Stimulated activated CD8-positive, alpha-beta memory T cell treated with anti-CD3 and anti-CD28 coated beads, Interleukin-7, amount 100 ng/mL, for 24 hours (primary cell): ENCODE data around the gene MBNL1.

ENCODE experiments used
- DNase-seq: peaks from one replicate; pipeline ENCODE4 v3.0.0-alpha.2; 2020; ENCODE audit warnings: low read depth

Gene MBNL1

GRCh38 chr3:152298393-152299248 is 29.9 kb downstream of the MBNL1 start:
- no peak for DNase-seq

DNA sequence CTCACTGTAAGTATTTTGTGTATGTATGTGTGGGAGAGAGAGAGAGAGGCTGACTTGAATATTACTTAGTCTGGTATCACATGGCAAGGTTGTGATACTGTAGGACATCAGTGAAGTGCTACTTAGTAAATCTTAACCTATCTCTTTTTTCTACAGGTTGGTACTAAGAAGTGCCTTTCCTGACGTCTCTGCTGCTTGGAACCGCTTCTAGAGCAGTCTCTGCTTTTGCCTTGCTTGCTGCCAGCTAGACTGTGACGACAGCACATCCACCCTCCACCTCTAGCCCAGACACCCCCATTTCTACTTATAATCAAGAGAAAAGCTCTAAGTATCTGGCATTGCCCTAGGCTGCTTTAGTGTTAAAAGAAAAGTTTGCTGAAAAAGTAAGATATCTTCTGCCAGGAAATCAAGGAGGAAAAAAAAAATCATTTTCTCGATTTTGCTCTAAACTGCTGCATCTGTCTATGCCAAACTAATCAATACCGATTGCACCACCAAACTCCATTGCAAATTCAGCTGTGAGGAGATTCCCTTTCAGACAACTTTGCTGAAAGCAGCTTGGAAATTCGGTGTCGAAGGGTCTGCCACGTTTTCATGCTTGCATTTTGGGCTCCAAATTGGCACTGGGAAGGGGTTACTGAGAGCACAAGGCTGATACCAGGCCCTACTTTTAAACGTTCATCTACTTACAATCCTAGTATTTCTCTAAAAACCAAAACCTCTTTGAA is 30.7 kb downstream of the MBNL1 start:
- no peak for DNase-seq

GRCh38 chr3:152300029-152300731 is 31.5 kb downstream of the MBNL1 start:
- DNase-seq: no peak

DNA sequence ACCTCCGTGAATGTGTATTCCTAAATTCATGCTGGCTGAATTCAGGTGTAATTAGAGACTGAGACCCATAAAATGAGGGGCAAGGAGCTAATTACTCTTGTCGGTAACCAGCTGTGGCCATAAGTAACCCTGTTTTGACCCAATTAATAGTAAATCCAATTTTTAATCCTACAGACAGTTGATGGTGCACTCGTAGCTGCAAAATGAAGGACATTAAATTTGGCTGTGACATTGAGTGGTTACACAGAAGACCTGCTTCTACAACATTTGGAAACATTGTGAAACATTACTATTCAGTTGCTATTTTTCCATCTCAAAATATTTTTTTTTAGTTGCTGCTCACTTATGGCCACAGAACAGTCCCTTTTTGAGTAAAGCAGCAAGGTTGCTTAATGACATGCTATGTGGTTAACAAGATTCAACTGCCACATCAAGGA is 33.0 kb downstream of the MBNL1 start:
- DNase-seq: no peak

- no peak for DNase-seq
These were observed 33.8 kb downstream of the MBNL1 start for GRCh38 chr3:152302521-152303021.

DNA sequence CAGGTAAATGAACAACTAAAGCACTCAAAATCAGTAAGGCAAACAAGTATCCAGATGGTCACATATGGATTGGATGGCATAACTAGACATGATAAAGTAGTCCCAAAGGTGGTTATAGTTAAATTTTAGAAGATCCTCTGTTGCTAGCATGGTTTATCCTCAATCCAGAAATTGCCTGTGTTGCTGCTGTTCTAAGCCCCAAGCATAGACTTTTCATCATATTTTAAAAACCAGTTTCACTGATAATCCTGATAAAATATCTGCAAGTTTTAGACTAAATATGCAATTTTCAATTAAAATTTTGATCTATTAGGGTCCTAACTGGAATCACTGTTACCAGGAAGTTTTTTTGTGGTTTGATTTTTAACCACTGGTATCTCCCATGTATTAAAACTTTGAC is 35.4 kb downstream of the MBNL1 start:
- no peak for DNase-seq

GRCh38 chr3:152305075-152305474 is 36.3 kb downstream of the MBNL1 start:
- no peak for DNase-seq

- no peak for DNase-seq
These were observed 39.2 kb downstream of the MBNL1 start for GRCh38 chr3:152307829-152308474.

- no peak for DNase-seq
These were observed 39.7 kb downstream of the MBNL1 start for GRCh38 chr3:152308475-152308844.

GRCh38 chr3:152309031-152309430 is 40.3 kb downstream of the MBNL1 start:
- DNase-seq: no peak

DNA sequence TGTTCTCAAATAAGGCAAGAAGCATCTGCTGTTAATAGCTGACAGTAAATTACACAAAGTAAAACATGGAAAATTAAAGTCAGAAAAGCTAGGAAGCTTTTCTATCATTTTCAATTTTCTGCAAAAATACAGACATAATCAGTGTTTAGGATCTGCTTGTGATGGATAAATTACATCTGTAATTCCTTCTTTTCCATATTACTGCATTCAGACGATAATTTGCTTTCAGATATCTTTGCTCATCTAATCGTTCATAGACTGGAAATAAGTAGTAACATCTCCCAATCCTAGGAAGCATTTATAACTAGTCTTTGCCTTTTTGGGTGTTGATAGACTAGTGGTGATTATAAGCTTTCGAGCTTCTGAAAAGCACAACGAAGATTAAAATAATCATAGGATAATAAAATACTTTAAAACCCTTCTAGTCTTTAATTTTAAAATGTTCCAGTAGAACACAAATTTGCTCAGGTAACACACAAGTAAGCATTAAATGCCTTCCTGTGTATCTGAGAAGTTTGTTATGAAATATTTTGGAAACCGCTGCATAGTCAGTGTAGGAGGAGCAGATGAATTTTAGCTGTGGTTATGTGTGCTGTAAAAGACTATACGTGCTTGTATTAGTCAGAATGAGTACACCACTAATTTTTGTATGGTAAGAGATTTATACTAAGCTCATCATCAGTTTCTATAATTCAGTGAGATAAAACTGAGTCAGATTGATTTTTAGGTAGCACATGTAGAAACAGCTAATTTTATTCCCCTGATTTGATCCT is 41.0 kb downstream of the MBNL1 start:
- DNase-seq: no peak

GRCh38 chr3:152313430-152313829 is 44.7 kb downstream of the MBNL1 start:
- no peak for DNase-seq

DNA sequence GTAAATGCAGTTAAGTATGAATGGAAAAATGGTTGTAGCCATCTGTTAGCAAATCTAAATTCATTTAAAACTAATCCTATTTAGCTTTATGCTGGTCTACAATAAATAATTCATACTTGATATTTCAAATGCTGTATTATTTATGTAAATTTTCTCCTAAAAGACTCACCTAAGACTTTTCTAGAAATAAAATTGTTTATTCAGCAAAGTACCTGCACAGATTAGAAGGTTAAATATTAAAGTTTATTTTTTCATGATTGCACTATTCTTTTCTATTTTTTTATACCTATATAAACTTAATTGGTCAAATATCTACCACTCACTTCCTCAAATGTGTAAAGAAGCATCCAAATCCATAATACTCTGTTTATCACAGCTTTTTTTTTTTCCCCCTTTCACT is 45.2 kb downstream of the MBNL1 start:
- no peak for DNase-seq

- no peak for DNase-seq
These were observed 46.1 kb downstream of the MBNL1 start for GRCh38 chr3:152314677-152315353.

GRCh38 chr3:152315623-152316022 is 46.9 kb downstream of the MBNL1 start:
- DNase-seq: no peak

DNA sequence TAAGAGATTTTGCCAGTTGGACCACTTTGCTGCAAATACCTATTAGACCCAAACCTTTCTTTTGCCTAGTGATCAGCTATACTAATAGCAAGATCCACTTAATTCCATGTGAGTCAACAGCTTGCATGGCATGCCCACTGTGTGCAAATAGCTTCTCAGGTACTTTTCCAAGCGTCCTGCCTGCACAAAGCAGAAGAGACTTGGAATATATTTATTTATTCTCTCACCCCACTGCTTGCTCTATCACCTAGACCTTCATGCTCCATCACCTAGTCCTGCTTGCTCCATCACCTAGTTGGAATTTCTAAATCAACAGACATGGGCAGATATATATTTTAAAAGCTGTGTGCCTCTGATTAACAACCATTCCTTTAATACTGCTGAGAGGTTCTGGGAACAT is 47.6 kb downstream of the MBNL1 start:
- DNase-seq: no peak

- no peak for DNase-seq
These were observed 48.5 kb downstream of the MBNL1 start for GRCh38 chr3:152317184-152317583.

DNA sequence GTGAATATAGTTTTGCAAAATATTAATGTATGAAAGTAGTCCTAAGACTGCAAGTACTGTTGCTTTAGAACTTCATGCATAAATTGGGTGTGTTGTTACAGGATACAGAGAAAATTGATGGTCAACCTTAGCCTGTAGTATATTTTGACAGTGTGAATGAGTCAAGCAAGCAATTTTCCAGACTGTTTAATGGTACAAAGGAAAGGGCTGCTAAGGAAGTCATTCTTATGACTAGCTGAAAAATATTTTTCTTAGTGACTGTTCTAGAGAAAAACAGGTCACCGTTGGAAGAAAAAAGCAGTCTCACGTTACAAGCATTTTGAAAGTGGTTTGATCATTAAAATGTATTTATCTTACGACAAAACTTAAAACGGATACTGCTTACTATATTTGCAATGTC is 49.2 kb downstream of the MBNL1 start:
- DNase-seq: no peak

DNA sequence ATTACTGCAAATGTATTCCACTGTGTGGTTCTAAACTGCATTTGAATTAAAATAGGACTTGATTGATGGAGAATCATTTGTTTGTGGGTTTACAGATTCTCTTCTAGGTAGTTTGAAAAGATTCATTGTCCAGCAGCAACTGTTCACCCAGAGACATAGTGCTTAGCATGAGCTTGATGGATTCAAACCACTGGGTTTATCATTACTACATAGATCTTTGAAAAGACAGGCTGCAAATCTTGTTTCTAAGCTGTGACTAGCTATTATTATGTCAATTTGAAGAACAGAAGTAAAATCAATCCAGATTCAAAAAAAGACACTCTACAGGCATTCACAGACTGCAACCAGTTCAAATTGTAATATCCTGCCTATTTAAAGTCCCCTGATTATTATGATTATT is 49.8 kb downstream of the MBNL1 start:
- no peak for DNase-seq

GRCh38 chr3:152319256-152319655 is 50.5 kb downstream of the MBNL1 start:
- no peak for DNase-seq
